ENCODE measurements around the gene NDUFV2.

The NDUFV2 gene

DNA sequence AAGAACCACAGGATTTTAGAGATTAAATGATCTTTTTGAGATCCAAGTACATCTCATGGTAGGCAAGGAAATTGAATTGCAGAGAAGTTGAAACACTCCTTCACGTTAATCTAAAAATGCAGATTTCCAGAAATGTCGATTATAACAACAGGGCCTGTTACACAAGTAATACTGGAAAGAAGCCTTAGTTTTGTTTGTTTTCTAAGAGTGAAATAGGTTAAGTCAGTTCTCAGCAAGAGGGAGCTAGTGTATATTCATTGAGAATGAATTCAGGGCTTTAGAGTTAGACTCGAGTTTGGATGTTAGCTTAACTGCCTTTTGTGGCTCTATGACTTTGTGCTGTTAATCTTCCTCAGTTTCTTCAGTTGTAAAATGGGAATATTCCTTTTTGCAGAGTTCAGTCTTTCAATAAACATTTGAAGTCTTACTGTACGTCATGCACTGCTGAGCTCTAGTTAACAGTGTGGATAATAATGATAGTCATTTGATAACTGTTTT is 926 bp downstream of the NDUFV2 start:
- H3K27ac ChIP-seq (ENCODE audit: low read depth, low read length), result peak overlapping the region; percentile 89
- WGBS, result 0% methylated on average over 3 of the region's 4 CpGs
- peaks cover 54% of the 10 kb centered on the region for H3K4me1 ChIP-seq (ENCODE audit: insufficient read depth, low read length)
- peak overlapping the region; percentile 96 for H3K9ac ChIP-seq (ENCODE audit: low read depth, low read length)
- no peaks in the 10 kb centered on the region for H3K9me3 ChIP-seq (ENCODE audit: insufficient read depth, low read depth, low read length)
- no peaks in the 10 kb centered on the region for H3K27me3 ChIP-seq (ENCODE audit: insufficient read depth, low read length)
- 0 out of 2 replicates have a peak, but pooled peaks cover 6% of the 10 kb centered on the region for H3K36me3 ChIP-seq (ENCODE audit: insufficient read depth, low read length)
- H3K4me3 ChIP-seq (ENCODE audit: low read length), result peak overlapping the region; percentile 97

DNA sequence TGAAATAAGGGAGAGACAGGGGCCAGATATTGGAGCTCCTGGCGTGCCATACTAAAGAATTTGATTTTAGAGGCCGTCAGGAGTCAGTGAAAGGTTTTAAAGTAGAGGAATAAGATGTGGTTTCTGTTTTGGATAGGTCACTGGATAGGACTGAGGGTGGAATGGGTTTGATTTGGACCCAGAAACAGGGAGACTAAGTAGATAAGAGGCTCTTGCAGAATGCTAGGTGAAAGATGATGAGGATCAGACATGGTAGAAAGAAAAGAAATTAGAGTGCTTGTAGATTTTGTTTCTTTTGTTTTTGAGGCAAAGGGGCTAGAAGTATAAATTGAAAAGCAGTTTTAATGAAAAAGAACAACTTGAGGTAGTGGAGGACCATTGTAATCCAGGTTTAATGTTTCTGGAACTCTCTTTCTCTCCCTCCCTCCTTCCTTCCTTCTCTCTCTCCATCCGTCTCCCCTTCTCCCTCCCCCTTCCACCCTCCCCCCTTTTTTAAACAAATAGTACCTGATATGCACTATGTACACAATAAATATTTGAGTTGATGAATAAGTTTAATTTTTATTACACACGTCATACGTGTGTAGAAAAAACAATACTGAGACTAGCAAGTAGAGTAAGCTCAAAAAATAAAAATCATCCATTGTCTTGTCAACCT is 1.9 kb downstream of the NDUFV2 start:
- peaks cover 61% of the 10 kb centered on the region for H3K4me1 ChIP-seq (ENCODE audit: insufficient read depth, low read length)
- H3K36me3 ChIP-seq (ENCODE audit: insufficient read depth, low read length), result 0 out of 2 replicates have a peak, but pooled peaks cover 6% of the 10 kb centered on the region
- peak overlapping the region; percentile 97 for H3K4me3 ChIP-seq (ENCODE audit: low read length)
- 25% methylated on average over 4 of the region's 5 CpGs for WGBS
- H3K9me3 ChIP-seq (ENCODE audit: insufficient read depth, low read depth, low read length), result no peaks in the 10 kb centered on the region
- H3K27me3 ChIP-seq (ENCODE audit: insufficient read depth, low read length), result no peaks in the 10 kb centered on the region
- peak overlapping the region; percentile 96 for H3K9ac ChIP-seq (ENCODE audit: low read depth, low read length)
- H3K27ac ChIP-seq (ENCODE audit: low read depth, low read length), result no peak overlapping the region

DNA sequence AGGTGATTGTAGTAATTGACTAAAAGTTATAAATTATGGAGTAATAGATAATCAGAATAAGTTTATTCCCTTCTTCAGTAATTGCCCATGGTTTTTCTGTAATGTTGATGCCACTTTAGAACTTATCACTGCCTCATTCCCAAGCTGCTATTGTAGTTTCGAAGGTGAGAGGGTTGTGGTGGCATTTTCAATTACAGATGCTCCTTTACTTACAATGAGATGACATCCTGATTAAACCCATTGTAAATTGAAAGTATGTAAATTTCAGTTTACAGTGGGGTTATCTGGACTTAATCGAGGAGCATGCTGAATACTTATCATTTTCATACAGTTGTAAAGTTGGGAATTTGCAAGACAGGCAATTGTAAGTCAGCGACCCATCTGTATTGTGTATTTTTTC is 2.9 kb downstream of the NDUFV2 start:
- no peak overlapping the region for H3K27ac ChIP-seq (ENCODE audit: low read depth, low read length)
- H3K36me3 ChIP-seq (ENCODE audit: insufficient read depth, low read length), result peaks cover 10% of the 10 kb centered on the region; the same call in 1 of the 2 replicates
- no peaks in the 10 kb centered on the region for H3K9me3 ChIP-seq (ENCODE audit: insufficient read depth, low read depth, low read length)
- 48% methylated on average over 2 of the region's 3 CpGs for WGBS
- H3K9ac ChIP-seq (ENCODE audit: low read depth, low read length), result peak overlapping the region; percentile 31; the same call in 1 of the 2 replicates
- no peaks in the 10 kb centered on the region for H3K27me3 ChIP-seq (ENCODE audit: insufficient read depth, low read length)
- H3K4me1 ChIP-seq (ENCODE audit: insufficient read depth, low read length), result peaks cover 72% of the 10 kb centered on the region
- H3K4me3 ChIP-seq (ENCODE audit: low read length), result peak overlapping the region; percentile 97

DNA sequence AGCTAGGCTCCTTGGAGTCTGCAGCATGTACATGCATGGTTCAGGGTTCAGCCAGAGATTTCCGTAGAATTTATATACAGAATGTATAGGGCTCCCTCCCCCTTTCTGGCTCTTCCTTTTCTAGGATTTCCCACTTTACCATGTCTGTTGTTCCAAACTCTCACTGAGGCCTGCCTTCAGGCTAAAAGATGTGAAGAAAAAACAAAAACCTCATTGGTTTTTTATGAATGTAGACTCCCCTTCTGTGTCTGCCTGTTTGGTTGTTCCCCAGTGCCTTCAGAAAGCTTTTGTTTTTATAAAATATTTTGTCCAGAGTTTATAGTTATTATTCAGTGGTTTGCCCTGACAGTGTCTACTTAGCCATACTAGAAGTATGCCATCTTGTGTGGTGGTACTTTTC is 3.6 kb downstream of the NDUFV2 start:
- H3K27ac ChIP-seq (ENCODE audit: low read depth, low read length), result peak overlapping the region; percentile 6; the same call in 1 of the 2 replicates
- H3K36me3 ChIP-seq (ENCODE audit: insufficient read depth, low read length), result peaks cover 14% of the 10 kb centered on the region
- no peaks in the 10 kb centered on the region for H3K27me3 ChIP-seq (ENCODE audit: insufficient read depth, low read length)
- H3K9me3 ChIP-seq (ENCODE audit: insufficient read depth, low read depth, low read length), result no peaks in the 10 kb centered on the region
- peaks cover 74% of the 10 kb centered on the region for H3K4me1 ChIP-seq (ENCODE audit: insufficient read depth, low read length)
- peak overlapping the region; percentile 31; the same call in 1 of the 2 replicates for H3K9ac ChIP-seq (ENCODE audit: low read depth, low read length)
- 92% methylated on average over 1 of the region's 1 CpG for WGBS
- peak overlapping the region; percentile 97 for H3K4me3 ChIP-seq (ENCODE audit: low read length)

DNA sequence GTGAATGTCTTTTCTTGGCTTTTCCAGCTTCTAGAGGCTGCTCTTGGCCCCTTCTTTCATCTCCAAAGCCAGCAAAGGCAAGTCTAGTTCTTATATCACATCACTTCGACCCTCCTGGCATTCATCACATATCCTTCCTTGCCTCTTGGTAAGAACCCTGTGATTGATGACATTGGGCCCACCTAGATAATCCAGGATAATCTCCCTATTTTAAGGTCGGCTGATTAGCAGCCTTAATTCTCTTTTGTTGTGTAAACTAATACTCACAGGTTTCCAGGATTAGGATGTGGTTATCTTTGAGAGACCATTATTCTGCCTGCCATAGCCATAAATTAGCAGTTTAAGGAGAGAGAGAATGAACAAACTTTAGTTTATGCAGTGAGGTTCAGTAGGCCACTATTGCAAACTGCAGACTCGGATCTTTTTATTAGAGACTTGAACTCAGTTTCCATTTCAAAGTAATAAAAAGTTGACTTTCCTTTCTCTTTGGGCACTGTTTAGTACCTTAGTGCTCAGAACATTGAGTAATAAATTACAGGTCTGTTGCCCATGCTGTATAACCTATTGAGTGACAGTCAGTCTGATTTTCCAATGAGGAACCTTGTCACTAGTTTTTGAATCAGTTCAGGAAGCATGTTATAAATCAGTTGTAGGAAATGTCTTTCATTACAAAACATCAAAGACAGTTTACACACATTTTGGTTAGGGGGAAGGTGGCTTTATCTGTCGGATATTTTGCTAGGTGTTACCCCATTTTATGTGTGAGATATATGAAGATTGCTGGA is 4.5 kb downstream of the NDUFV2 start:
- no peaks in the 10 kb centered on the region for H3K27me3 ChIP-seq (ENCODE audit: insufficient read depth, low read length)
- WGBS, result 58% methylated on average over 4 of the region's 4 CpGs
- H3K36me3 ChIP-seq (ENCODE audit: insufficient read depth, low read length), result peaks cover 19% of the 10 kb centered on the region
- H3K9ac ChIP-seq (ENCODE audit: low read depth, low read length), result no peak overlapping the region; the same call in 1 of the 2 replicates
- H3K4me3 ChIP-seq (ENCODE audit: low read length), result peak overlapping the region; percentile 97; the same call in 1 of the 2 replicates
- H3K4me1 ChIP-seq (ENCODE audit: insufficient read depth, low read length), result peaks cover 67% of the 10 kb centered on the region
- no peaks in the 10 kb centered on the region for H3K9me3 ChIP-seq (ENCODE audit: insufficient read depth, low read depth, low read length)
- H3K27ac ChIP-seq (ENCODE audit: low read depth, low read length), result peak overlapping the region; percentile 11; the same call in 1 of the 2 replicates

DNA sequence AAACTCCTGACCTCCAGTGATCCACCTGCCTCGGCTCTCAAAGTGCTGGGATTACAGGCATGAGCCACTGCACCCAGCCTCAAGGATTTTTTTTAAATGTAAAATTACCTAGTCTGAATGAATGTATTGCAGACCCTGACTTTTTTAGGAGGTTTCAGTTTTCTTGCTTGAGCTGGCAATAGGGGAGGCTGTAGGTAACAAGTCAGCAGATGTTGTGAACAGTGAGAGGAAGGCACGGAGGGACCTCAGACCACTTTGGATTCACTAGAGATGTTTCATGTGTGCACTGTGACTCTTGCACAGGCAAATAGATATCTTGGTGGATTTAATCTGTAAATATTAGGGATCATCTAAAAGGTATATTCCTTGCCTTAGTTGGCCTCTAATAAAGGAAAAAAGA is 6.4 kb downstream of the NDUFV2 start:
- H3K4me1 ChIP-seq (ENCODE audit: insufficient read depth, low read length), result peaks cover 68% of the 10 kb centered on the region
- H3K9me3 ChIP-seq (ENCODE audit: insufficient read depth, low read depth, low read length), result no peaks in the 10 kb centered on the region
- peak overlapping the region; percentile 62 for H3K27ac ChIP-seq (ENCODE audit: low read depth, low read length)
- no peaks in the 10 kb centered on the region for H3K27me3 ChIP-seq (ENCODE audit: insufficient read depth, low read length)
- peaks cover 27% of the 10 kb centered on the region for H3K36me3 ChIP-seq (ENCODE audit: insufficient read depth, low read length)
- 66% methylated on average over 2 of the region's 2 CpGs for WGBS
- H3K4me3 ChIP-seq (ENCODE audit: low read length), result peak overlapping the region; percentile 33
- H3K9ac ChIP-seq (ENCODE audit: low read depth, low read length), result no peak overlapping the region

DNA sequence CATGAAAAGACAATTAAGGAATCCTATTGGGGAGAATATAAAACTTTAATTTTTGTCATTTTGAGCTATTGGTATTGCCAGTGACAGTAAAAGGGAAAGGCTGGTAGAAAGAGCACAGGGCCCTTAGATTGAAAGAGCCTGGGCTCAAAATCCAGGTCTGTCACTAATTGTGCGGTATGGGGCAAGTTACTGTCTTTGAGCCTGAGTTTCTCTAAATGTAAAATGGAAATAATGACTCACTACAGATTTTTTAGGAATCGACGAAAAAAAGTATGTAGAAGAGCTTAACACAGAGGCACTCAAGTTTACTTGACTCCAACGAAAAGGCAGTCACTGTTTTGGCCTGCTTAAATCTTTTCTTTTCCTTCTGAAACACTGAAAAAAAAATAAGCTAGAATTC is 7.0 kb downstream of the NDUFV2 start:
- 82% methylated on average over 4 of the region's 4 CpGs for WGBS
- Histone ChIP-seq H3K27me3 (ENCODE audit: insufficient read depth, low read length) (no peaks in the 10 kb centered on the region), H3K36me3 (ENCODE audit: insufficient read depth, low read length) (peaks cover 27% of the 10 kb centered on the region), H3K4me1 (ENCODE audit: insufficient read depth, low read length) (peaks cover 65% of the 10 kb centered on the region), H3K27ac (ENCODE audit: low read depth, low read length) (peak overlapping the region; percentile 62; the same call in 1 of the 2 replicates), H3K4me3 (ENCODE audit: low read length) (peak overlapping the region; percentile 33), H3K9ac (ENCODE audit: low read depth, low read length) (no peak overlapping the region), H3K9me3 (ENCODE audit: insufficient read depth, low read depth, low read length) (no peaks in the 10 kb centered on the region)

DNA sequence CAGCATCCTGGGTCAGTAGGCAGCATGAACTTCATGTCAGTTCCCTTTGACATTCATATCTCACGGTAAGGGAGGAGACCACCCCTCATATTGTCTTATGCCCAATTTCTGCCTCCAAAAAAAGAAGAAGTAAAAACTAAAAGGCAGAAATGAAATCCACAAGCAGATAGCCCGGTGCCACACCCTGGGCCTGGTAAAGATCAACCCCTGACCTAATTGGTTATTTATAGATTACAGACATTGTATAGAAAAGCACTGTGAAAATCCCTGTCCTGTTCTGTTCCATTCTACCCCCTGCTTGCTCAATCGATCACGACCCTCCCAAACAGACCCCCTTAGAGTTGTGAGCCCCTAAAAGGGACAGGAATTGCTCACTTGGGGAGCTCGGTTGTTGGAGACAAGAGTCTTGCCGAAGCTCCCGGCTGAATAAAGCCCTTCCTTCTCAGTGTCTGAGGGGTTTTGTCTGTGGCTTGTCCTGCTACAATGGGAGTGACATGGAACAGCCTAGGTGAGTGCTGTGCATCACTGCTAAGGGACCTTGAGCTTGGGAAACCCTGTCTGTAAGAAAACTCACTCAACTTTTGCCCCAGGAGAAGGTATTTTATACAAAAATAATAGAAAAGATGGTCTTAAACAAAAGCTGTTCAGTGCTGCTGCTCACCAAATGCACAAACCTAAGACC is 11.1 kb downstream of the NDUFV2 start:
- no peak overlapping the region for H3K27ac ChIP-seq (ENCODE audit: low read depth, low read length)
- no peaks in the 10 kb centered on the region for H3K9me3 ChIP-seq (ENCODE audit: insufficient read depth, low read depth, low read length)
- H3K4me1 ChIP-seq (ENCODE audit: insufficient read depth, low read length), result peaks cover 33% of the 10 kb centered on the region
- H3K36me3 ChIP-seq (ENCODE audit: insufficient read depth, low read length), result peaks cover 33% of the 10 kb centered on the region
- no peak overlapping the region for H3K9ac ChIP-seq (ENCODE audit: low read depth, low read length)
- no peaks in the 10 kb centered on the region for H3K27me3 ChIP-seq (ENCODE audit: insufficient read depth, low read length)
- WGBS, result 84% methylated on average over 7 of the region's 7 CpGs
- no peak overlapping the region for H3K4me3 ChIP-seq (ENCODE audit: low read length)

DNA sequence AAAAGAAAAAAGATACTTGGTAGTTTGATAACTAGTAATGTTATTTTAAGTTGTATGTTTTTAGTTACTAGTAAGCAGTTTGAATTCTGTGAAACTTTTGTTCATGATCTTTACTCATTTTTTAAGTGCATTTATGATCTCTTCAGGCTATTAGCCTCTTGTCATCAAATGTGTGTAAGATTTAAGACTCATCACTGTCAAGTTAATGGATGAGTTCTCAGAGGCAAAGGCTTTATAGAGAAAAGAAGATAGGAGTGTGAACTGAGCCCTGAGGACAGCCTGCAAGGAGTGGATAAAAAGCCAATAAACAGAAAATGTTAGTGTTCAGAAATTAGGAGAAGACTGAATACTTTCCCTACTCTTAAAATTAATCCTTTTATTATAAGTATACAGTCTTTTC is 13.5 kb downstream of the NDUFV2 start:
- Histone ChIP-seq H3K4me1 (ENCODE audit: insufficient read depth, low read length) (peaks cover 14% of the 10 kb centered on the region), H3K27me3 (ENCODE audit: insufficient read depth, low read length) (no peaks in the 10 kb centered on the region), H3K36me3 (ENCODE audit: insufficient read depth, low read length) (peaks cover 50% of the 10 kb centered on the region), H3K9ac (ENCODE audit: low read depth, low read length) (no peak overlapping the region), H3K27ac (ENCODE audit: low read depth, low read length) (no peak overlapping the region), H3K4me3 (ENCODE audit: low read length) (no peak overlapping the region), H3K9me3 (ENCODE audit: insufficient read depth, low read depth, low read length) (no peaks in the 10 kb centered on the region)

DNA sequence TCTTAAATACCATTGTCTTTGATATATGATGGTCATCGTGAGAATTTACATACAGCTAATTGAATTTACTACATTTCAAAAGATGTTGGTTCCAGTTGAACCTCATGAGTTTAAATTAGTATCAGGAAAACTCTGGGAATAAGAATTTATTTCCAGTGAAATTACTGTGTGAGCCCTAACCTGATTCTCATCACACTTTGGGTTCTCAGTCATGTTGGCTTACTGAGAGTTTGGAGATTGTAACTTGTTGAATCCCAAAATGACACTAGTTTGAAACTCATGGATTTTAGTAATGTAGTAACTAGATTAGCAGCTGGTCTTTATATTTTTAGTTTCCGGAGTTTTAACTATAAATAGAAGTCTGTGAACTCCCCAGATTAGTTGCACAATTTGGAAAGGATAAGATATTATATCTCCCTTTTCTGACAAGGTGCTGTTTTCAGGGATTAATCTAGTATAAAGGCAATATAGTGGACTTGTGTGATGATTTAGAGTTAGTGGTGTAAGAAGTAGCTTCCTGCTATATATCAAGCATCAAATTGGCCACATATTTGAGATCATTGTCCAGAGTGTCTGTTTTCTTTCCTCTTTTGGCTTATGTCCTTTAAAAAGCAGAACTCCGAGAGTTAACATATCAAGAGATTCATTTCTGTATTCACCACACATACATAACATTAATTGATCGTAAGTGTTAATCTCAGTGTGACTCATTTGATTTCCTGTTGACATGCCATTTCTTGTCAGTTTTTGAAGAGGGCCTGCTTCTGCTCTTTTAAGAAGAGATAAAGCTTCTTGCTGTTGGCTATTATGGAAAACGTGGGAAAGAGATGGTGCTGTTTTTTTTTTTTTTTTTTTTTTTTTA is 15.7 kb downstream of the NDUFV2 start:
- Histone ChIP-seq H3K4me3 (ENCODE audit: low read length) (no peak overlapping the region), H3K4me1 (ENCODE audit: insufficient read depth, low read length) (peaks cover 9% of the 10 kb centered on the region), H3K27me3 (ENCODE audit: insufficient read depth, low read length) (no peaks in the 10 kb centered on the region), H3K9ac (ENCODE audit: low read depth, low read length) (no peak overlapping the region), H3K9me3 (ENCODE audit: insufficient read depth, low read depth, low read length) (no peaks in the 10 kb centered on the region), H3K27ac (ENCODE audit: low read depth, low read length) (peak overlapping the region; percentile 50), H3K36me3 (ENCODE audit: insufficient read depth, low read length) (peaks cover 57% of the 10 kb centered on the region)
- WGBS, result 96% methylated on average over 3 of the region's 5 CpGs
